HL-60 (cell line): ENCODE measurements around the gene CALML6.

Source experiments
- GABPA ChIP-seq: IDR thresholded peaks from 2 replicates; pipeline ENCODE4 v1.6.1; 2012; ENCODE audit warnings: low read depth
- TF ChIP-seq, protein P1 (sequence below): IDR thresholded peaks from one replicate; pipeline ENCODE4 v1.5.1; 2011; ENCODE audit warnings: low read length, control low read depth, inconsistent platforms; ENCODE audit not compliant: insufficient read depth
- TF ChIP-seq, protein P2 (sequence below): IDR thresholded peaks from 2 replicates; pipeline ENCODE4 v1.6.1; 2012; ENCODE audit warnings: low read depth; ENCODE audit not compliant: insufficient replicate concordance

DNA sequence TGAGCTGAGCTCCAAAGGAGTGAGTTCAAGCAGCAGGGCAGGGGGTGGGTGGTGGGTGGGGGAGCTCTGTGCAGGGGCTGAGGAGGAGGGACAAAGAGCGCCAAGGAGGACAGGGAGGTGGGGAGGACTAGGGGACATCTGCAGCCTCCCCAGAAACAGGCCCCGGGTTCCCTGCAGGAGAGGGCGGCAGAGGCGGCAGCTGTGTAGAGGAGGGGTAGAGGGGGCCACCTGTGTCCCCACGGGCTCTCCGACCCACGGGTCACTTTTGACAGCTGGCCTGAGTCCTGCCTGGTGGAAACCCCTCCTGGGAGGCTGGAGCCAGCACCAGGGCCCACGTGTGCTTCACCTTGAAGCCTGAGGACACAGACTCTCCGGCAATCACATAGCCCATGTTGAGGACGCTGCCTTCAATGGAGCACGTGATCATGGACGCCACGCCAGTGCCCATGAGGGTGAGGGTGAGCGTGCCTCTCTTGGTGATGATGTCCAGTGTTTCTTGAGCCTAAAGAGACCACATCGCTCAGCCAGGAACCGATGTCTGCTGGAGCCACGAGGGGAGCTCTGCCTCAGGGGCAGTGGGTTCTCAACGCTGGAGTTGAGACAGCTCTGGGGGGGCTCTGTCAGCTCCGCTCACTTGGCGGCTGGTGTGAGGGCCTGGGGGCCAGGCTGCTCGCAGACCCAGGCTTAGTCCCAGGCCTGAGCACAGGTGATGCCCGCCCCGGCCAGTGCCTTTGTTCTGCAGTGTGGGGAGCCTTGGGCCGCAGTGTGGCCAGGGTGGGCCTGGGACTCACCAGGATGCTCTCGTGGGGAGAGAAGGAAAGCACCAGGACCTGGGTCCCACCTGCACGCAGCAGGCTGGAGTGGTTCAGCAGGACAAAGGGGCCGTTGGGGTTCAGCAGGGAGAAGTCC is 10.6 kb downstream of the CALML6 start:
- TF ChIP-seq, protein P1, sequence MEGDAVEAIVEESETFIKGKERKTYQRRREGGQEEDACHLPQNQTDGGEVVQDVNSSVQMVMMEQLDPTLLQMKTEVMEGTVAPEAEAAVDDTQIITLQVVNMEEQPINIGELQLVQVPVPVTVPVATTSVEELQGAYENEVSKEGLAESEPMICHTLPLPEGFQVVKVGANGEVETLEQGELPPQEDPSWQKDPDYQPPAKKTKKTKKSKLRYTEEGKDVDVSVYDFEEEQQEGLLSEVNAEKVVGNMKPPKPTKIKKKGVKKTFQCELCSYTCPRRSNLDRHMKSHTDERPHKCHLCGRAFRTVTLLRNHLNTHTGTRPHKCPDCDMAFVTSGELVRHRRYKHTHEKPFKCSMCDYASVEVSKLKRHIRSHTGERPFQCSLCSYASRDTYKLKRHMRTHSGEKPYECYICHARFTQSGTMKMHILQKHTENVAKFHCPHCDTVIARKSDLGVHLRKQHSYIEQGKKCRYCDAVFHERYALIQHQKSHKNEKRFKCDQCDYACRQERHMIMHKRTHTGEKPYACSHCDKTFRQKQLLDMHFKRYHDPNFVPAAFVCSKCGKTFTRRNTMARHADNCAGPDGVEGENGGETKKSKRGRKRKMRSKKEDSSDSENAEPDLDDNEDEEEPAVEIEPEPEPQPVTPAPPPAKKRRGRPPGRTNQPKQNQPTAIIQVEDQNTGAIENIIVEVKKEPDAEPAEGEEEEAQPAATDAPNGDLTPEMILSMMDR = no peak
- TF ChIP-seq, protein P2, sequence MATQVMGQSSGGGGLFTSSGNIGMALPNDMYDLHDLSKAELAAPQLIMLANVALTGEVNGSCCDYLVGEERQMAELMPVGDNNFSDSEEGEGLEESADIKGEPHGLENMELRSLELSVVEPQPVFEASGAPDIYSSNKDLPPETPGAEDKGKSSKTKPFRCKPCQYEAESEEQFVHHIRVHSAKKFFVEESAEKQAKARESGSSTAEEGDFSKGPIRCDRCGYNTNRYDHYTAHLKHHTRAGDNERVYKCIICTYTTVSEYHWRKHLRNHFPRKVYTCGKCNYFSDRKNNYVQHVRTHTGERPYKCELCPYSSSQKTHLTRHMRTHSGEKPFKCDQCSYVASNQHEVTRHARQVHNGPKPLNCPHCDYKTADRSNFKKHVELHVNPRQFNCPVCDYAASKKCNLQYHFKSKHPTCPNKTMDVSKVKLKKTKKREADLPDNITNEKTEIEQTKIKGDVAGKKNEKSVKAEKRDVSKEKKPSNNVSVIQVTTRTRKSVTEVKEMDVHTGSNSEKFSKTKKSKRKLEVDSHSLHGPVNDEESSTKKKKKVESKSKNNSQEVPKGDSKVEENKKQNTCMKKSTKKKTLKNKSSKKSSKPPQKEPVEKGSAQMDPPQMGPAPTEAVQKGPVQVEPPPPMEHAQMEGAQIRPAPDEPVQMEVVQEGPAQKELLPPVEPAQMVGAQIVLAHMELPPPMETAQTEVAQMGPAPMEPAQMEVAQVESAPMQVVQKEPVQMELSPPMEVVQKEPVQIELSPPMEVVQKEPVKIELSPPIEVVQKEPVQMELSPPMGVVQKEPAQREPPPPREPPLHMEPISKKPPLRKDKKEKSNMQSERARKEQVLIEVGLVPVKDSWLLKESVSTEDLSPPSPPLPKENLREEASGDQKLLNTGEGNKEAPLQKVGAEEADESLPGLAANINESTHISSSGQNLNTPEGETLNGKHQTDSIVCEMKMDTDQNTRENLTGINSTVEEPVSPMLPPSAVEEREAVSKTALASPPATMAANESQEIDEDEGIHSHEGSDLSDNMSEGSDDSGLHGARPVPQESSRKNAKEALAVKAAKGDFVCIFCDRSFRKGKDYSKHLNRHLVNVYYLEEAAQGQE = no peak
- no peak for TF ChIP-seq GABPA
